Measurements from ENCODE around the gene TMEM147.

DNA sequence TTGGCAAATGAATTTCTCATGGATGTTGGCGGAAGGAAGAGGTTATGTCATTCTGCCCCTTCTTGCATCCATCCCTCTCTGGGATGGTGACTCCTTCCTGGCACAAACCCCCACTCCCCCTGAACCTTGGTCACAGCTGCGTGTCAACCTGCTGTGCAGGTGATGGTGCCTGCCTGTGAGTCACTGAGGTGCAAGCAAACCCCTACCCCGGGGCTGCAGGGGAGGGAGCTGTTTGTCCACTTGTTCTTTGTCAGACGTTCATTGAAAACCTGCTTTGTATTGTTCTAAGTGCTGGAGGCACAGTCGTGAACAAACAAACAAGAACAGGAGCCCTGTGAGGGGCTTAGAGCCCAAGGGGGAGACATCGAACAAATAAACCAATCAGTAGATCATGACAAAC, 14.1 kb upstream of the TMEM147 start:
- TF ChIP-seq POLR2A (IDR thresholded peaks at IDR 0.05; ENCODE audit: low read length) (no peak), GATA1 (IDR thresholded peaks at IDR 0.05; ENCODE audit: low read depth, low read length) (no peak)
